ENCODE measurements around the gene PDS5B. TPM values are rescaled to one million over a fixed set of nuclear protein-coding genes. Genes with fewer than 3 reads are reported as not detected.
A peak's percentile ranks its signal among the peaks of the same experiment; 100 is the strongest.

Gene PDS5B
- total and polyA plus RNA-seq, 2 of the 8 experiments (the other 6 are each of a cell fraction or from before 2014, with no cell fraction given): 5.5 to 54.6 TPM

DNA sequence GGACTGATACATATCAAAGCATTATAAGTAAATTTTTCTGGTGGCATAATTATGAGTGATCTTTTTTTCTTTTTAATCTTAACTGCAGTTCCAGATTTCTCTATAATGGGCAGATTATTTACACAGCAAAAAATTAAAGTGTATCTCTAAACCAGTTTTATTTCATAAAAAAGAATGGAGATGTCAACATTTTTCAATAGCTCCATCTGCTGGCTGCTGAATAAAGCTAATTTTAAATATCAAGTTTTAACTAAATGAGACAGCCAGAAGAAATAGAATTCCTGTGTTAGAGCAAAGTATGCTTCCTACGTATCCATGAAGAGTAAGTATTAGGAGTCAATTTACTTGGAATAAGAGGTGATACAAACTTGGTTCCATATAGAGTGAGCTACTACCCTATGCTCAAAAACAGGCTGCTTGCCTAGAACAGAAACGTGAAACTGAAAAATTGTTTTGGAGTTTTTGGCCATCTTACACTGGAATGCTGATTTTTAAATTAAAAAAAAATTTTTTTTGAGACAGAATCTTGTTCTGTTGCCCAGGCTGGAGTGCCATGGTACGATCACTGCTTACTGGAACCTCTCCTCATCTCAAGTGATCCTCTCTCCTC, 5.0 kb upstream of the PDS5B start (continued):
- TF ChIP-seq POLR2A (IDR thresholded peaks at IDR 0.05; ENCODE audit: control extremely low read depth in 1 of 2, low read depth in 2 of 2, low read length in 2 of 2): no peak
- TF ChIP-seq ASH2L (IDR thresholded peaks at IDR 0.05; ENCODE audit: low read length): no peak
- peak in 1 of 2 experiments; percentile 36; a peak in 2 of 4 replicates for TF ChIP-seq RAD21 (IDR thresholded peaks at IDR 0.05 in 1 of 2, conservative IDR thresholded peaks at IDR 0.05 in 1 of 2; ENCODE audit: low read depth in 2 of 2, low read length in 2 of 2)
- TF ChIP-seq CTBP2 (IDR thresholded peaks at IDR 0.05; ENCODE audit: borderline replicate concordance, insufficient read depth, insufficient read length, low read length): no peak
- TF ChIP-seq RBBP5 (IDR thresholded peaks at IDR 0.05; ENCODE audit: borderline replicate concordance, low read depth, low read length): no peak
- no peak for TF ChIP-seq KDM1A (IDR thresholded peaks at IDR 0.05; ENCODE audit: borderline replicate concordance, low read length)

All from H1 (cell line).